IPS-18c (cell line): ENCODE results near the gene EFNA4.

ENCODE experiments used
- H3K4me3 ChIP-seq: 2 replicates; pipeline ENCODE4 v1.7.0; 2013; ENCODE audit warnings: low read depth, mild to moderate bottlenecking, low read length, moderate library complexity; ENCODE audit not compliant: insufficient read depth
- H3K9me3 ChIP-seq: one replicate; pipeline ENCODE4 v1.6.1; 2013; ENCODE audit warnings: mild to moderate bottlenecking, low read length, moderate library complexity; ENCODE audit not compliant: control insufficient read depth, insufficient read depth

Gene EFNA4

GRCh38 chr1:155063550-155064110 is at the start of gene EFNA4:
EFNA4 (plus strand) TSS chr1:155063740; CDS start chr1:155063824, 84 bp downstream.
- peaks cover 2% of the 10 kb centered on the region for H3K9me3 ChIP-seq
- H3K4me3 ChIP-seq, result peak within 1 kb of the TSS; percentile 90

GRCh38 chr1:155014709-155015508 is 48.6 kb upstream of the EFNA4 start:
- Histone ChIP-seq H3K4me3 (no peak overlapping the region), H3K9me3 (no peaks in the 10 kb centered on the region)

- no peaks in the 10 kb centered on the region for H3K9me3 ChIP-seq
- no peak overlapping the region for H3K4me3 ChIP-seq
Observed at GRCh38 chr1:155015527-155016230, 47.9 kb upstream of the EFNA4 start.

GRCh38 chr1:155016231-155016831 is 47.2 kb upstream of the EFNA4 start:
- Histone ChIP-seq H3K4me3 (no peak overlapping the region), H3K9me3 (no peaks in the 10 kb centered on the region)

GRCh38 chr1:155017041-155017945 is 46.2 kb upstream of the EFNA4 start:
- no peaks in the 10 kb centered on the region for H3K9me3 ChIP-seq
- peak overlapping the region; percentile 62 for H3K4me3 ChIP-seq

- Histone ChIP-seq H3K9me3 (no peaks in the 10 kb centered on the region), H3K4me3 (peak overlapping the region; percentile 62; the same call in 1 of the 2 replicates)
Observed at GRCh38 chr1:155017946-155018316, 45.6 kb upstream of the EFNA4 start.

- no peaks in the 10 kb centered on the region for H3K9me3 ChIP-seq
- H3K4me3 ChIP-seq, result no peak overlapping the region
Observed at GRCh38 chr1:155018617-155019348, 44.8 kb upstream of the EFNA4 start.

GRCh38 chr1:155019377-155020245 is 43.9 kb upstream of the EFNA4 start:
- H3K9me3 ChIP-seq, result no peaks in the 10 kb centered on the region

GRCh38 chr1:155022136-155022926 is 41.2 kb upstream of the EFNA4 start:
- Histone ChIP-seq H3K9me3 (no peaks in the 10 kb centered on the region), H3K4me3 (no peak overlapping the region)

More at GRCh38 chr1:155019377-155020245, 43.9 kb upstream of the EFNA4 start:
- H3K4me3 ChIP-seq, result no peak overlapping the region

- no peaks in the 10 kb centered on the region for H3K9me3 ChIP-seq
- H3K4me3 ChIP-seq, result no peak overlapping the region
Observed at GRCh38 chr1:155022927-155023236, 40.7 kb upstream of the EFNA4 start.

- no peaks in the 10 kb centered on the region for H3K9me3 ChIP-seq
- no peak overlapping the region for H3K4me3 ChIP-seq
Observed at GRCh38 chr1:155023627-155024026, 39.9 kb upstream of the EFNA4 start.

- Histone ChIP-seq H3K9me3 (no peaks in the 10 kb centered on the region), H3K4me3 (no peak overlapping the region)
Observed at GRCh38 chr1:155024315-155024714, 39.2 kb upstream of the EFNA4 start.

GRCh38 chr1:155026154-155026553 is 37.4 kb upstream of the EFNA4 start:
- Histone ChIP-seq H3K4me3 (no peak overlapping the region), H3K9me3 (no peaks in the 10 kb centered on the region)

- no peaks in the 10 kb centered on the region for H3K9me3 ChIP-seq
- no peak overlapping the region for H3K4me3 ChIP-seq
Observed at GRCh38 chr1:155026588-155026987, 37.0 kb upstream of the EFNA4 start.
